H1 (cell line): ENCODE results near the gene SELENOI. TPM values are rescaled to one million over a fixed set of nuclear protein-coding genes. Genes with fewer than 3 reads are reported as not detected.

ENCODE experiments used
- CTCF ChIA-PET: fragments of 300-600 bp; sonication (Branson Sonifier 250); formaldehyde crosslinking; loops from one replicate; lab custom pipeline; 2021; ENCODE audit not compliant: partially characterized antibody; lab: Charles Lee
- POLR2A ChIA-PET: fragments of 300-600 bp; sonication (Branson Sonifier 250); formaldehyde crosslinking; loops from one replicate; lab custom pipeline; 2021; ENCODE audit warnings: inconsistent platforms; ENCODE audit not compliant: partially characterized antibody; lab: Charles Lee
- DNase-seq, 2 experiments: peaks; one replicate each; pipeline versions ENCODE4 v3.0.0 to v3.0.0-alpha.2; 2010 to 2022; ENCODE audit warnings: low spot score in 2 of 2, low read depth in 1 of 2, mixed read lengths in 1 of 2
- FAIRE-seq: peaks from 2 replicates; lab custom pipeline; 2011; peaks lifted over from hg19 to GRCh38; lab: Jason Lieb, UNC
- H2AFZ ChIP-seq: 2 replicates; pipeline ENCODE4 v1.8.1; 2012; ENCODE audit warnings: low read length, inconsistent platforms
- H2AK5ac ChIP-seq: 2 replicates; pipeline ENCODE4 v1.6.1; 2013; ENCODE audit warnings: low read depth, low read length
- H2BK120ac ChIP-seq: replicated peaks from 2 replicates; pipeline ENCODE3; 2013; ENCODE audit warnings: low read depth, low read length, inconsistent platforms
- H2BK12ac ChIP-seq: 2 replicates; pipeline ENCODE4 v1.6.1; 2013; ENCODE audit warnings: low read depth, low read length
- H2BK15ac ChIP-seq: 2 replicates; pipeline ENCODE4 v1.6.1; 2013; ENCODE audit warnings: low read length
- H2BK20ac ChIP-seq: 2 replicates; pipeline ENCODE4 v1.6.1; 2013; ENCODE audit warnings: low read length
- H2BK5ac ChIP-seq: 2 replicates; pipeline ENCODE4 v1.6.1; 2013; ENCODE audit warnings: low read depth, low read length
- H3K14ac ChIP-seq: 2 replicates; pipeline ENCODE4 v1.6.1; 2013; ENCODE audit warnings: inconsistent platforms; ENCODE audit not compliant: insufficient read length
- H3K18ac ChIP-seq: 2 replicates; pipeline ENCODE4 v1.6.1; 2013; ENCODE audit warnings: low read length; ENCODE audit errors: extremely low read depth
- H3K23ac ChIP-seq: 2 replicates; pipeline ENCODE4 v1.6.1; 2013; ENCODE audit warnings: inconsistent platforms; ENCODE audit not compliant: insufficient read length
- H3K23me2 ChIP-seq: 2 replicates; pipeline ENCODE4 v1.6.1; 2013; ENCODE audit warnings: low read depth, low read length
- H3K27ac ChIP-seq: 2 replicates; pipeline ENCODE4 v1.6.1; 2011; ENCODE audit warnings: low read depth, low read length, inconsistent platforms
- H3K27me3 ChIP-seq, 4 experiments: replicated peaks in 1 of 4; 1 replicate in 1 of 4; 2 replicates in 3 of 4; pipeline versions ENCODE4 v1.6.1 to v1.8.1; 2011 to 2013; ENCODE audit warnings: low read length in 3 of 4, mild to moderate bottlenecking in 3 of 4, inconsistent platforms in 2 of 4, mixed read lengths in 2 of 4, moderate library complexity in 1 of 4; ENCODE audit not compliant: control insufficient read depth in 3 of 4, insufficient read depth in 3 of 4; ENCODE audit errors: extremely low read depth in 1 of 4
- H3K36me3 ChIP-seq, 4 experiments: 2 replicates each; pipeline versions ENCODE4 v1.6.1 to v1.8.1; 2011 to 2013; ENCODE audit warnings: mild to moderate bottlenecking in 4 of 4, low read length in 3 of 4, moderate library complexity in 2 of 4, control low read depth in 1 of 4, inconsistent platforms in 1 of 4; ENCODE audit not compliant: insufficient read depth in 4 of 4, control insufficient read depth in 2 of 4
- H3K4ac ChIP-seq: replicated peaks from 2 replicates; pipeline ENCODE3; 2013; ENCODE audit warnings: low read length, low read depth, mixed read lengths, inconsistent platforms; ENCODE audit not compliant: insufficient read length
- H3K4me1 ChIP-seq, 4 experiments: replicated peaks in 1 of 4; 1 replicate in 1 of 4; 2 replicates in 3 of 4; pipeline versions ENCODE4 v1.6.1 to v1.8.1; 2011 to 2013; ENCODE audit warnings: low read length in 3 of 4, inconsistent platforms in 2 of 4, mixed read lengths in 1 of 4; ENCODE audit not compliant: insufficient read depth in 4 of 4, control insufficient read depth in 3 of 4
- H3K4me2 ChIP-seq, 2 experiments: 2 replicates each; pipeline versions ENCODE4 v1.6.1 to v1.8.1; 2011 to 2013; ENCODE audit warnings: low read depth in 2 of 2, low read length in 2 of 2, control low read depth in 1 of 2, inconsistent platforms in 1 of 2, mild to moderate bottlenecking in 1 of 2; ENCODE audit not compliant: insufficient read depth in 1 of 2
- H3K4me3 ChIP-seq, 4 experiments: fragments of 200-600, 300-600 bp in 1 of 4; sonication (generic), shearing (Covaris generic), sonication (Bioruptor Twin) in 1 of 4; 2 replicates each; pipeline versions ENCODE4 v1.5.1 to v1.8.1; 2011 to 2016; ENCODE audit warnings: low read length in 4 of 4, low read depth in 3 of 4, control low read depth in 2 of 4, inconsistent platforms in 2 of 4, mild to moderate bottlenecking in 2 of 4, mixed read lengths in 1 of 4, moderate library complexity in 1 of 4; ENCODE audit not compliant: insufficient read depth in 2 of 4; ENCODE audit errors: extremely low read depth in 1 of 4
- H3K56ac ChIP-seq: replicated peaks from 2 replicates; pipeline ENCODE3; 2013; ENCODE audit warnings: low read depth, mild to moderate bottlenecking, mixed read lengths, low read length, inconsistent platforms; ENCODE audit not compliant: insufficient read length
- H3K79me1 ChIP-seq: 2 replicates; pipeline ENCODE4 v1.6.1; 2013; ENCODE audit warnings: low read depth, low read length, control low read depth
- H3K79me2 ChIP-seq, 2 experiments: 2 replicates each; pipeline versions ENCODE4 v1.6.1 to v1.8.1; 2012 to 2013; ENCODE audit warnings: low read length in 2 of 2, mild to moderate bottlenecking in 2 of 2, inconsistent platforms in 1 of 2; ENCODE audit not compliant: insufficient read depth in 2 of 2, control insufficient read depth in 1 of 2
- H3K9ac ChIP-seq, 4 experiments: replicated peaks in 1 of 4; 1 replicate in 1 of 4; 2 replicates in 3 of 4; pipeline versions ENCODE4 v1.6.1 to v1.8.1; 2011 to 2013; ENCODE audit warnings: low read depth in 3 of 4, low read length in 3 of 4, control low read depth in 2 of 4, mild to moderate bottlenecking in 2 of 4, moderate library complexity in 2 of 4, inconsistent platforms in 1 of 4; ENCODE audit errors: extremely low read depth in 1 of 4
- H3K9me3 ChIP-seq, 2 experiments: 2 replicates each; pipeline versions ENCODE4 v1.6.1 to v1.8.1; 2012 to 2013; ENCODE audit warnings: mild to moderate bottlenecking in 2 of 2, moderate library complexity in 2 of 2, control low read depth in 1 of 2, inconsistent platforms in 1 of 2, low read depth in 1 of 2, low read length in 1 of 2, mixed read lengths in 1 of 2; ENCODE audit not compliant: insufficient read depth in 2 of 2
- H4K20me1 ChIP-seq, 2 experiments: replicated peaks in 1 of 2; 2 replicates each; pipeline versions ENCODE3 to v1.8.1; 2011 to 2013; ENCODE audit warnings: inconsistent platforms in 2 of 2, low read length in 2 of 2, mild to moderate bottlenecking in 1 of 2; ENCODE audit not compliant: insufficient read depth in 2 of 2, control insufficient read depth in 1 of 2
- H4K5ac ChIP-seq: 2 replicates; pipeline ENCODE4 v1.6.1; 2013; ENCODE audit warnings: low read length, low read depth, mixed read lengths, inconsistent platforms; ENCODE audit not compliant: insufficient read length
- H4K8ac ChIP-seq: 2 replicates; pipeline ENCODE4 v1.8.0; 2013; ENCODE audit warnings: mild to moderate bottlenecking, moderate library complexity, low read length, inconsistent platforms; ENCODE audit not compliant: insufficient read depth; ENCODE audit errors: extremely low read depth
- H4K91ac ChIP-seq: replicated peaks from 2 replicates; pipeline ENCODE3; 2013; ENCODE audit warnings: low read length, mixed read lengths, inconsistent platforms; ENCODE audit not compliant: insufficient read length
- BACH1 ChIP-seq: IDR thresholded peaks from 2 replicates; pipeline ENCODE4 v1.6.1; 2012; ENCODE audit warnings: low read length, improper control_type of control experiment
- BRCA1 ChIP-seq: IDR thresholded peaks from 2 replicates; pipeline ENCODE4 v1.6.1; 2012; ENCODE audit warnings: low read depth, low read length, improper control_type of control experiment
- CHD2 ChIP-seq: IDR thresholded peaks from 2 replicates; pipeline ENCODE4 v1.6.1; 2012; ENCODE audit warnings: low read length, improper control_type of control experiment
- EP300 ChIP-seq, 2 experiments: IDR thresholded peaks; 1 replicate in 1 of 2; 2 replicates in 1 of 2; pipeline ENCODE4 v1.6.1; 2011 to 2012; ENCODE audit warnings: low read depth in 2 of 2, low read length in 2 of 2, mild to moderate bottlenecking in 2 of 2, borderline replicate concordance in 1 of 2, inconsistent platforms in 1 of 2, moderate library complexity in 1 of 2
- FOSL1 ChIP-seq: IDR thresholded peaks from 2 replicates; pipeline ENCODE4 v1.6.1; 2011; ENCODE audit warnings: mild to moderate bottlenecking, low read depth, low read length, moderate library complexity; ENCODE audit not compliant: insufficient read depth
- HDAC2 ChIP-seq, 2 experiments: fragments of 300-600 bp in 1 of 2; sonication (generic) in 1 of 2; IDR thresholded peaks; 2 replicates each; pipeline ENCODE4 v1.6.1; 2011 to 2012; ENCODE audit warnings: low read depth in 2 of 2, low read length in 2 of 2, mild to moderate bottlenecking in 2 of 2, moderate library complexity in 2 of 2, borderline replicate concordance in 1 of 2, inconsistent platforms in 1 of 2
- HDAC6 ChIP-seq: IDR thresholded peaks from one replicate; pipeline ENCODE4 v1.7.1; 2012; ENCODE audit warnings: low read depth, mild to moderate bottlenecking, inconsistent platforms, low read length, moderate library complexity
- JUN ChIP-seq: IDR thresholded peaks from 2 replicates; pipeline ENCODE4 v1.6.1; 2011; ENCODE audit warnings: low read depth, mild to moderate bottlenecking, improper control_type of control experiment, low read length
- MAFK ChIP-seq: IDR thresholded peaks from 2 replicates; pipeline ENCODE4 v1.6.1; 2012; ENCODE audit warnings: low read depth, mild to moderate bottlenecking, improper control_type of control experiment, low read length
- POU5F1 ChIP-seq: IDR thresholded peaks from 2 replicates; pipeline ENCODE4 v1.6.1; 2011; ENCODE audit warnings: low read depth, mild to moderate bottlenecking, low read length, moderate library complexity
- RFX5 ChIP-seq: IDR thresholded peaks from 2 replicates; pipeline ENCODE4 v1.6.1; 2011; ENCODE audit warnings: low read depth, low read length, improper control_type of control experiment, borderline replicate concordance
- SAP30 ChIP-seq: fragments of 300-600 bp; sonication (generic); IDR thresholded peaks from 2 replicates; pipeline ENCODE4 v1.7.1; 2012; ENCODE audit warnings: low read length, moderate library complexity, mild to moderate bottlenecking, inconsistent platforms; ENCODE audit not compliant: insufficient read depth, insufficient replicate concordance
- SIRT6 ChIP-seq: IDR thresholded peaks from one replicate; pipeline ENCODE4 v1.7.1; 2012; ENCODE audit warnings: low read length, inconsistent platforms
- SP2 ChIP-seq: IDR thresholded peaks from 2 replicates; pipeline ENCODE4 v1.6.1; 2012; ENCODE audit warnings: mild to moderate bottlenecking, low read length, inconsistent platforms
- TCF12 ChIP-seq: IDR thresholded peaks from 2 replicates; pipeline ENCODE4 v1.6.1; 2011; ENCODE audit warnings: low read depth, mild to moderate bottlenecking, low read length
- WGBS, 2 experiments: shearing (Covaris generic) in 1 of 2; methylation state at CpG; one replicate each; pipeline versions ENCODE4 v1.1.6 to v1.1.7; 2013 to 2015; ENCODE audit warnings: low lambda C conversion rate in 2 of 2, mixed read lengths in 2 of 2, inconsistent platforms in 1 of 2, low coverage in 1 of 2, missing lambda C conversion rate in 1 of 2; ENCODE audit not compliant: insufficient replicate concordance in 2 of 2, insufficient coverage in 1 of 2, insufficient read length in 1 of 2; ENCODE audit errors: extremely low coverage in 1 of 2, missing lambda C conversion rate in 1 of 2; 5-methylcytosine and 5-hydroxymethylcytosine counted together
- polyA plus RNA-seq, 7 experiments: library from polyadenylated mRNA; depleted of rRNA in 3 of 7; stranded (reverse) in 5 of 7; unstranded in 2 of 7; fragments of >200 nt in 5 of 7; fragments of 200-250 nt in 2 of 7; gene quantifications; 1 replicate in 5 of 7; 2 replicates in 1 of 7; 4 replicates in 1 of 7; pipeline versions ENCODE4 v1.2.1 to v1.2.3, GENCODE V29; 2011 to 2013; ENCODE audit warnings: missing spikeins in 2 of 7, mixed read lengths in 2 of 7
- total RNA-seq: library from RNA; stranded (reverse); fragmentation: NEBNext Ultra II Directional; extraction: Animal tissue kit (Norgen Biotek cat#: 25700); gene quantifications from 2 replicates; pipeline ENCODE4 v1.2.1, GENCODE V29; 2021

The SELENOI gene
- total and polyA plus RNA-seq, 2 of the 8 experiments (the other 6 are each of a cell fraction or from before 2014, with no cell fraction given), result 15.9 to 63.8 TPM

DNA sequence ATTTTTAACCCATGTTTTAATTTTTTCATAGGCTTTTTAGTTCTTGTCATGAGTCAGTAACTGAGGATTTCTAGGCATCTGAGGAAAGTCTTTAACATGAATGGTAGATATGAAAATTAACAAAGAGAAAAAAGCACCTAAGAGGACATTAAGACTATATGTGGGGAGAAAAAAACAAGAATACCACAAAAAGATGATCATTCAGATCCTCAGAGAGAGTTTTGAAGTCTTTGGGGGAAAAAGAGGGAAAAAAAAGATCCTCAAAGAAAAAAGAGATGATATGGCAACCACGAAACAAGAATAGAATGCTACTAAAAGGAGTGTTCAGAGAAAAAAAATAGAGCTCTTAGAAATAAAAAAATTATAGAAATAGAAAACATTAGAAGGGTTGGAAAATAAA is 63.8 kb downstream of the SELENOI start:
- Histone ChIP-seq H3K23ac (no peak overlapping the region), H3K9ac (no peak overlapping the region), H3K4ac (no peak overlapping the region), H4K8ac (no peak overlapping the region), H3K27ac (no peak overlapping the region), H2BK12ac (no peak overlapping the region), H3K79me1 (no peaks in the 10 kb centered on the region), H2BK15ac (no peak overlapping the region), H2BK5ac (no peak overlapping the region), H3K4me3 (no peak overlapping the region), H3K27me3 (no peaks in the 10 kb centered on the region), H3K79me2 (no peaks in the 10 kb centered on the region), H3K36me3 (no peaks in the 10 kb centered on the region), H3K14ac (no peak overlapping the region), H3K56ac (no peak overlapping the region), H3K9me3 (no peaks in the 10 kb centered on the region), H2BK20ac (no peak overlapping the region), H4K20me1 (no peaks in the 10 kb centered on the region), H2AK5ac (no peak overlapping the region), H3K4me1 (no peaks in the 10 kb centered on the region), H2BK120ac (no peak overlapping the region), H3K4me2 (no peak overlapping the region), H2AFZ (no peak overlapping the region), H4K5ac (no peak overlapping the region), H3K18ac (no peak overlapping the region), H3K23me2 (no peaks in the 10 kb centered on the region), H4K91ac (no peak overlapping the region)
- FAIRE-seq (no peak), DNase-seq (no peak)
- POLR2A ChIA-PET, result interaction anchor here (0.8 to 1.6 kb wide), 2 partner anchors 21 to 64 kb away, joined by 3 to 4 read pairs; partner anchors contain the start of gene SELENOI
- CTCF ChIA-PET, result interaction anchor here (0.8 kb wide), 2 partner anchors 17 to 93 kb away, joined by 3 read pairs; no protein-coding TSS in a partner anchor
- 100% methylated on average over 1 of the region's 1 CpG; no CpG with 5 or more reads in 1 of the 2 experiments for WGBS, 2 experiments
- no peak for TF ChIP-seq POU5F1
- no peak for TF ChIP-seq HDAC6
- no peak for TF ChIP-seq MAFK
- TF ChIP-seq TCF12, result no peak
- no peak for TF ChIP-seq SIRT6
- no peak for TF ChIP-seq EP300 (IDR thresholded peaks at IDR 0.05; ENCODE audit: borderline replicate concordance in 1 of 2, low read depth in 2 of 2, low read length in 2 of 2)
- TF ChIP-seq CHD2, result no peak
- TF ChIP-seq SAP30, result no peak
- TF ChIP-seq HDAC2 (IDR thresholded peaks at IDR 0.05; ENCODE audit: borderline replicate concordance in 1 of 2, low read depth in 2 of 2, low read length in 2 of 2), result no peak
- no peak for TF ChIP-seq FOSL1
- TF ChIP-seq JUN, result no peak
- TF ChIP-seq BACH1, result no peak
- TF ChIP-seq SP2, result no peak
- TF ChIP-seq BRCA1, result no peak
- TF ChIP-seq RFX5, result no peak
